Neural cell (in vitro differentiated cells): Measurements from ENCODE around the gene SEZ6L2. TPM values are rescaled to one million over a fixed set of nuclear protein-coding genes. Genes with fewer than 3 reads are reported as not detected.

Experiments used
- H2AFZ ChIP-seq: fragments of 200-600, 300-800 bp; sonication (generic), shearing (Covaris generic); 2 replicates; pipeline ENCODE4 v1.6.0; 2014; ENCODE audit warnings: low read depth, mild to moderate bottlenecking, antibody characterized with exemption, low read length, moderate library complexity
- H3F3A ChIP-seq: fragments of 200-600 bp; shearing (Covaris generic); 2 replicates; pipeline ENCODE4 v1.6.1; 2016; ENCODE audit warnings: mild to moderate bottlenecking, moderate library complexity, mixed read lengths, antibody characterized with exemption, low read length; ENCODE audit not compliant: insufficient read depth, poor library complexity, severe bottlenecking
- H3K27ac ChIP-seq: fragments of 200-600, 300-800 bp; sonication (generic), shearing (Covaris generic); 2 replicates; pipeline ENCODE4 v1.5.1; 2014; ENCODE audit warnings: mild to moderate bottlenecking, low read length, moderate library complexity
- H3K27me3 ChIP-seq: fragments of 300-800, 200-600 bp; sonication (generic), shearing (Covaris generic); 2 replicates; pipeline ENCODE4 v1.6.0; 2014; ENCODE audit warnings: mild to moderate bottlenecking, low read depth, low read length, moderate library complexity; ENCODE audit not compliant: insufficient read depth
- H3K36me3 ChIP-seq: fragments of 300-800, 200-600 bp; sonication (generic), shearing (Covaris generic); 2 replicates; pipeline ENCODE4 v1.5.1; 2014; ENCODE audit warnings: mild to moderate bottlenecking, antibody characterized with exemption, low read length, moderate library complexity; ENCODE audit not compliant: insufficient read depth
- H3K4me2 ChIP-seq: fragments of 300-800, 200-600 bp; sonication (generic), shearing (Covaris generic); 2 replicates; pipeline ENCODE4 v1.6.0; 2014; ENCODE audit warnings: mild to moderate bottlenecking, low read length
- H3K4me3 ChIP-seq: fragments of 300-800, 200-600 bp; sonication (generic), shearing (Covaris generic); 2 replicates; pipeline ENCODE4 v1.5.1; 2014; ENCODE audit warnings: mild to moderate bottlenecking, low read length, moderate library complexity
- H3K79me2 ChIP-seq: fragments of 200-600 bp; shearing (Covaris generic); replicated peaks from 2 replicates; pipeline ENCODE4 v1.6.0; 2014; ENCODE audit warnings: mild to moderate bottlenecking, low read length, moderate library complexity; ENCODE audit not compliant: insufficient read depth
- H3K9ac ChIP-seq: fragments of 300-800, 200-600 bp; sonication (generic), shearing (Covaris generic); 2 replicates; pipeline ENCODE4 v1.6.1; 2016; ENCODE audit warnings: mild to moderate bottlenecking, low read length, mixed read lengths
- H3K9me2 ChIP-seq: fragments of 200-600 bp; shearing (Covaris generic); 2 replicates; pipeline ENCODE4 v1.6.1; 2016; ENCODE audit warnings: mild to moderate bottlenecking, low read length, mixed read lengths; ENCODE audit not compliant: insufficient read depth
- H3K9me3 ChIP-seq: fragments of 200-600, 300-800 bp; sonication (generic), shearing (Covaris generic); 2 replicates; pipeline ENCODE4 v1.6.1; 2016; ENCODE audit warnings: mild to moderate bottlenecking, mixed run types, low read length, moderate library complexity, mixed read lengths
- H4K20me1 ChIP-seq: fragments of 200-600 bp; shearing (Covaris generic); 2 replicates; pipeline ENCODE4 v1.6.1; 2016; ENCODE audit warnings: mild to moderate bottlenecking, mixed run types; ENCODE audit not compliant: insufficient read depth
- CTCF ChIP-seq: fragments of 450-650 bp; IDR thresholded peaks from 2 replicates; pipeline ENCODE4 v1.5.1; 2014; ENCODE audit warnings: antibody characterized with exemption, mild to moderate bottlenecking, moderate library complexity; ENCODE audit not compliant: poor library complexity, severe bottlenecking
- EP300 ChIP-seq: fragments of 450-650 bp; conservative IDR thresholded peaks from 2 replicates; pipeline ENCODE4 v1.6.1; 2014; ENCODE audit warnings: antibody characterized with exemption, mild to moderate bottlenecking, moderate library complexity; ENCODE audit not compliant: poor library complexity, severe bottlenecking
- EZH2 ChIP-seq: fragments of 200-600, 300-800 bp; shearing (Covaris generic), sonication (generic); IDR thresholded peaks from 2 replicates; pipeline ENCODE4 v1.6.1; 2014; ENCODE audit warnings: antibody characterized with exemption, low read length, borderline replicate concordance, mild to moderate bottlenecking; ENCODE audit not compliant: insufficient read depth, poor library complexity, severe bottlenecking
- MXI1 ChIP-seq: fragments of 450-650 bp; conservative IDR thresholded peaks from 2 replicates; pipeline ENCODE4 v1.6.1; 2014; ENCODE audit warnings: antibody characterized with exemption, mild to moderate bottlenecking; ENCODE audit not compliant: poor library complexity, severe bottlenecking
- POLR2AphosphoS5 ChIP-seq: IDR thresholded peaks from 2 replicates; pipeline ENCODE4 v1.6.1; 2012
- RAD21 ChIP-seq: fragments of 450-650 bp; conservative IDR thresholded peaks from 2 replicates; pipeline ENCODE4 v1.6.1; 2014; ENCODE audit warnings: antibody characterized with exemption, mild to moderate bottlenecking, moderate library complexity
- REST ChIP-seq: IDR thresholded peaks from 2 replicates; pipeline ENCODE4 v1.6.1; 2012; ENCODE audit warnings: borderline replicate concordance
- SMC3 ChIP-seq: fragments of 450-650 bp; conservative IDR thresholded peaks from 2 replicates; pipeline ENCODE4 v1.6.1; 2014; ENCODE audit warnings: antibody characterized with exemption, mild to moderate bottlenecking, moderate library complexity; ENCODE audit not compliant: poor library complexity
- TAF1 ChIP-seq: IDR thresholded peaks from 2 replicates; pipeline ENCODE4 v1.6.1; 2012; ENCODE audit warnings: low read depth
- polyA plus RNA-seq: library from polyadenylated mRNA; depleted of rRNA; stranded (reverse); fragments of >200 nt; gene quantifications from 2 replicates; pipeline ENCODE4 v1.2.3, GENCODE V29; 2014

SEZ6L2 gene
- polyA plus RNA-seq, 1 donor from 2014 or later = 48.8 TPM

GRCh38 chr16:29875206-29875605 is 24.1 kb downstream of the SEZ6L2 start:
- no peak overlapping the region for H3K27ac ChIP-seq
- H4K20me1 ChIP-seq = no peaks in the 10 kb centered on the region
- no peaks in the 10 kb centered on the region for H3K36me3 ChIP-seq
- no peak overlapping the region for H3K4me2 ChIP-seq
- H3K27me3 ChIP-seq = peaks cover 5% of the 10 kb centered on the region
- no peak overlapping the region for H2AFZ ChIP-seq
- no peaks in the 10 kb centered on the region for H3K79me2 ChIP-seq
- TF ChIP-seq EZH2 (no peak), EP300 (no peak), TAF1 (no peak), MXI1 (no peak), POLR2AphosphoS5 (no peak), CTCF (no peak), REST (no peak), RAD21 (no peak), SMC3 (no peak)
- no peak overlapping the region for H3K9ac ChIP-seq
- H3K9me3 ChIP-seq = no peaks in the 10 kb centered on the region
- no peaks in the 10 kb centered on the region for H3F3A ChIP-seq
- no peak overlapping the region for H3K4me3 ChIP-seq
- H3K9me2 ChIP-seq = no peaks in the 10 kb centered on the region

GRCh38 chr16:29873319-29873718 is 26.0 kb downstream of the SEZ6L2 start:
- Histone ChIP-seq H2AFZ (no peak overlapping the region), H3K4me2 (no peak overlapping the region), H3K4me3 (no peak overlapping the region), H3K27ac (no peak overlapping the region), H3K36me3 (no peaks in the 10 kb centered on the region), H3K79me2 (no peaks in the 10 kb centered on the region), H3F3A (no peaks in the 10 kb centered on the region), H4K20me1 (no peaks in the 10 kb centered on the region), H3K9ac (no peak overlapping the region), H3K9me2 (no peaks in the 10 kb centered on the region), H3K9me3 (no peaks in the 10 kb centered on the region), H3K27me3 (peaks cover 5% of the 10 kb centered on the region)
- TF ChIP-seq EZH2 (no peak), TAF1 (no peak), REST (no peak), SMC3 (no peak), POLR2AphosphoS5 (no peak), RAD21 (no peak), CTCF (no peak), EP300 (no peak), MXI1 (no peak)
